CD4-positive, alpha-beta memory T cell (primary cell): Measurements from ENCODE around the gene APOC1. TPM values are rescaled to one million over a fixed set of nuclear protein-coding genes. Genes with fewer than 3 reads are reported as not detected.
"Not testable (repeated sequence)": the region's sequence is repeated elsewhere in the genome, so short reads cannot be mapped to it uniquely, and the experiment has no call there.

ENCODE experiments used
- CTCF ChIA-PET: fragments of 350-600 bp; sonication (Branson Sonifier 250); formaldehyde crosslinking; loops from one replicate; lab custom pipeline; 2021; ENCODE audit warnings: inconsistent platforms; ENCODE audit not compliant: partially characterized antibody; lab: Charles Lee
- POLR2A ChIA-PET: fragments of 350-600 bp; sonication (Branson Sonifier 250); formaldehyde crosslinking; loops from one replicate; lab custom pipeline; 2021; ENCODE audit not compliant: partially characterized antibody; lab: Charles Lee
- DNase-seq, 5 donors: peaks; one replicate each; pipeline versions ENCODE4 v3.0.0 to v3.0.0-alpha.2; 2020 to 2022; ENCODE audit warnings: mixed read lengths in 1 of 5
- H3K27ac ChIP-seq: one replicate; pipeline ENCODE4 v1.7.0; 2013; ENCODE audit warnings: low read depth, low read length
- H3K27me3 ChIP-seq: 2 replicates; pipeline ENCODE4 v1.7.0; 2013; ENCODE audit warnings: mild to moderate bottlenecking, low read length, moderate library complexity; ENCODE audit not compliant: insufficient read depth
- H3K36me3 ChIP-seq: 2 replicates; pipeline ENCODE4 v1.7.0; 2013; ENCODE audit warnings: mild to moderate bottlenecking, low read length, moderate library complexity; ENCODE audit not compliant: insufficient read depth
- H3K4me1 ChIP-seq: 2 replicates; pipeline ENCODE4 v1.7.0; 2013; ENCODE audit warnings: mild to moderate bottlenecking, low read length, moderate library complexity; ENCODE audit not compliant: insufficient read depth
- H3K4me3 ChIP-seq, 2 donors: one replicate each; pipeline ENCODE4 v1.7.0; 2013; ENCODE audit warnings: low read length in 2 of 2, mild to moderate bottlenecking in 1 of 2
- H3K9me3 ChIP-seq, 2 donors: one replicate each; pipeline ENCODE4 v1.7.0; 2013; ENCODE audit warnings: low read length in 2 of 2, control low read depth in 1 of 2; ENCODE audit not compliant: control insufficient read depth in 1 of 2
- H3K27ac Mint-ChIP-seq, 7 donors: one replicate each; pipeline ENCODE4 v1.8.0; 2020 to 2021; ENCODE audit warnings: mixed read lengths in 7 of 7, mild to moderate bottlenecking in 6 of 7, inconsistent platforms in 3 of 7, moderate library complexity in 3 of 7
- H3K27me3 Mint-ChIP-seq, 2 donors: one replicate each; pipeline ENCODE4 v1.8.0; 2020 to 2021; ENCODE audit warnings: mixed read lengths in 2 of 2
- H3K36me3 Mint-ChIP-seq, 2 donors: one replicate each; pipeline ENCODE4 v1.8.0; 2020 to 2021; ENCODE audit warnings: mixed read lengths in 2 of 2, inconsistent platforms in 1 of 2, mild to moderate bottlenecking in 1 of 2
- H3K4me1 Mint-ChIP-seq, 4 donors: one replicate each; pipeline ENCODE4 v1.8.0; 2020 to 2021; ENCODE audit warnings: mixed read lengths in 4 of 4, mild to moderate bottlenecking in 1 of 4
- H3K4me3 Mint-ChIP-seq, 8 donors: one replicate each; pipeline ENCODE4 v1.8.0; 2020 to 2021; ENCODE audit warnings: mixed read lengths in 8 of 8, mild to moderate bottlenecking in 7 of 8, moderate library complexity in 6 of 8, inconsistent platforms in 3 of 8
- H3K9me3 Mint-ChIP-seq, 8 donors: one replicate each; pipeline ENCODE4 v1.8.0; 2020 to 2021; ENCODE audit warnings: mixed read lengths in 8 of 8, mild to moderate bottlenecking in 5 of 8, inconsistent platforms in 3 of 8, moderate library complexity in 1 of 8
- intact Hi-C: fragments of 100-400 bp; cut with micrococcal nuclease; formaldehyde crosslinking; loops from one replicate; pipeline ENCODE4 v1.15.1; 2023
- polyA plus RNA-seq, 2 donors: library from polyadenylated mRNA; unstranded; fragments of 300-500 nt; fragmentation: Illumina TruSeq; gene quantifications; one replicate each; pipeline ENCODE4 v1.2.3, GENCODE V29; 2021
- total RNA-seq, 2 experiments: library from RNA; stranded (reverse); gene quantifications; one replicate each; pipeline ENCODE4 v1.2.3, GENCODE V29; 2021

Gene APOC1
- 1 to 10 TPM; 6.4 to 7.0 TPM for total RNA-seq
- polyA plus RNA-seq = not detected

DNA sequence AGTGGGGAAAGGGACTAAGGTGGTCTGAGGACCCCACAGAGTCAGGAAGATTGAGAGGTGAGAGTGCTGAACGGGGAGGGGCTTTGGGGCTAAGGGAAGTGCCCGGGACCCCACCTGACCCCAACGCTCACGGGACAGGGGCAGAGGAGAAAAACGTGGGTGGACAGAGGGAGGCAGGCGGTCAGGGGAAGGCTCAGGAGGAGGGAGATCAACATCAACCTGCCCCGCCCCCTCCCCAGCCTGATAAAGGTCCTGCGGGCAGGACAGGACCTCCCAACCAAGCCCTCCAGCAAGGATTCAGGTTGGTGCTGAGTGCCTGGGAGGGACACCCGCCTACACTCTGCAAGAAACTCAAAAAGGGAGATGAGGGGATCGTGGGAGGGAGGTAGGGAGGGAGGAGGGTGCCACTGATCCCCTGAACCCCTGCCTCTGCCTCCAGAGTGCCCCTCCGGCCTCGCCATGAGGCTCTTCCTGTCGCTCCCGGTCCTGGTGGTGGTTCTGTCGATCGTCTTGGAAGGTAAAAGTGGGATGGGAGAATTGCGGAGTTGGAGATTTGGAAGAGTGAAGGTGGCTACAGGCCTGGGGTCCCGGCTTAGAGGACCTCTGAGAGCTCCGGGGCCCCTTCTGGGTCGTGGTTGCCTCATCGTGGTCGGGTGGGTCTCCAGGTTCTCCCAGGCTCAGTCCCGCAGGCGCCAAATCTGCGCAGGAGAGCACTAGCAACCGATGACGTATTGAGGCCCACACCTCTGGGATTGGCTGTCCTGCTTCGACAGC is at the start of gene APOC1:
TSS of gene APOC1 (plus strand) at position 176 of the 774 bp plus-strand sequence. CDS start at position 460, 284 bp downstream.
- CTCF ChIA-PET = interaction anchor here (0.9 to 1.9 kb wide), 2 partner anchors 10 to 224 kb away, joined by 3 to 5 read pairs; no protein-coding TSS in a partner anchor
- Mint-ChIP-seq H3K4me3 (peak within 1 kb of the TSS; percentile 83 to 92 (median 84)), H3K27ac (peak within 1 kb of the TSS in 6 of 7 donors; percentile 2 to 78 (median 37)), H3K27me3 (peaks cover 14 to 24% of the 10 kb centered on the region in 2 donors)
- H3K9me3 ChIP-seq, H3K27ac ChIP-seq, H3K36me3 ChIP-seq, H3K27me3 ChIP-seq, POLR2A ChIA-PET, H3K4me1 ChIP-seq, H3K9me3 Mint-ChIP-seq, H3K4me1 Mint-ChIP-seq, H3K36me3 Mint-ChIP-seq: not testable (repeated sequence)
- peak; percentile 67 to 76 (median 70) for DNase-seq
- intact Hi-C loops = loop anchor here (1.0 kb wide), 1 partner anchor 41 kb away; the partner anchor contains the start of gene CLPTM1
- peak within 1 kb of the TSS; percentile 36 to 55 for H3K4me3 ChIP-seq

DNA sequence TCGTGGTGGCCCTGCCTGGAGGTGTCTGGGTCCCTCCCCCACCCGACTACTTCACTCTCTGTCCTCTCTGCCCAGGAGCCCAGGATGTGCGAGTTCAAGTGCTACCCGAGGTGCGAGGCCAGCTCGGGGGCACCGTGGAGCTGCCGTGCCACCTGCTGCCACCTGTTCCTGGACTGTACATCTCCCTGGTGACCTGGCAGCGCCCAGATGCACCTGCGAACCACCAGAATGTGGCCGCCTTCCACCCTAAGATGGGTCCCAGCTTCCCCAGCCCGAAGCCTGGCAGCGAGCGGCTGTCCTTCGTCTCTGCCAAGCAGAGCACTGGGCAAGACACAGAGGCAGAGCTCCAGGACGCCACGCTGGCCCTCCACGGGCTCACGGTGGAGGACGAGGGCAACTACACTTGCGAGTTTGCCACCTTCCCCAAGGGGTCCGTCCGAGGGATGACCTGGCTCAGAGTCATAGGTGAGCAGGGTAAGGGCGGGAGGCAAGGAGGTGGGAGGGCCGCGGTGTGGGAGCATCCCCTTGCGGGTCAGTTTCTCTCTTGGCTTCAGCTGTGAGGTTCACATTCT is 49.1 kb upstream of the APOC1 start:
- Mint-ChIP-seq H3K4me3 (no peak overlapping the region), H3K4me1 (no peaks in the 10 kb centered on the region), H3K9me3 (no peaks in the 10 kb centered on the region), H3K36me3 (no peaks in the 10 kb centered on the region), H3K27me3 (peaks cover 0 to 2% of the 10 kb centered on the region in 2 donors), H3K27ac (no peak overlapping the region)
- no peak for DNase-seq
- ChIA-PET CTCF (no interaction called here), POLR2A (no interaction called here)
- Histone ChIP-seq H3K36me3 (no peaks in the 10 kb centered on the region), H3K4me1 (no peaks in the 10 kb centered on the region), H3K27ac (no peak overlapping the region), H3K27me3 (no peaks in the 10 kb centered on the region), H3K4me3 (no peak overlapping the region), H3K9me3 (no peaks in the 10 kb centered on the region)
- intact Hi-C loops = no loop called here

DNA sequence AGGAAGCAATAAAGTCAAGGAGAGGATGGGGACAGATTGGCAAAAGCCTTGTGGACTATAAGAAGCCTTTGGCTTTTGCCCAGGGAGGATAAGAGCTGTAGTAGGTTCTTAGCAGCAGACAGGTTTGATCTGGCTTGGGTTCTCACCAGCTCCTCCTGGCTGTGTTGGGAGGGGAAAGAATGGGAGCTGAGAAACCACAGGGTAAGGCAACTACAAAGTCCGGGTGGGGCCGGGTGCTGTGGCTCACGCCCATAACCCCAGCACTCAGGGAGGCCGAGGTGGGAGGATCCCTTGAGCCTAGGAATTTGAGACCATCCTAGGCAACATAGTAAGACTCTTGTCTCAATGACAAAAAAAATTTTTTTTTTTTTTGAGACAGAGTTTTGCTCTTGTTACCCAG is 47.7 kb upstream of the APOC1 start:
- H3K9me3 Mint-ChIP-seq = no peaks in the 10 kb centered on the region
- Histone ChIP-seq H3K9me3 (no peaks in the 10 kb centered on the region), H3K4me1 (no peaks in the 10 kb centered on the region), H3K27ac (no peak overlapping the region), H3K4me3 (no peak overlapping the region), H3K27me3 (no peaks in the 10 kb centered on the region), H3K36me3 (no peaks in the 10 kb centered on the region)
- POLR2A ChIA-PET = no interaction called here
- no peak overlapping the region for H3K4me3 Mint-ChIP-seq
- no peak overlapping the region for H3K27ac Mint-ChIP-seq
- intact Hi-C loops = no loop called here
- CTCF ChIA-PET = no interaction called here
- no peaks in the 10 kb centered on the region for H3K4me1 Mint-ChIP-seq
- peaks cover 0 to 2% of the 10 kb centered on the region in 2 donors for H3K27me3 Mint-ChIP-seq
- H3K36me3 Mint-ChIP-seq = no peaks in the 10 kb centered on the region
- DNase-seq = no peak

DNA sequence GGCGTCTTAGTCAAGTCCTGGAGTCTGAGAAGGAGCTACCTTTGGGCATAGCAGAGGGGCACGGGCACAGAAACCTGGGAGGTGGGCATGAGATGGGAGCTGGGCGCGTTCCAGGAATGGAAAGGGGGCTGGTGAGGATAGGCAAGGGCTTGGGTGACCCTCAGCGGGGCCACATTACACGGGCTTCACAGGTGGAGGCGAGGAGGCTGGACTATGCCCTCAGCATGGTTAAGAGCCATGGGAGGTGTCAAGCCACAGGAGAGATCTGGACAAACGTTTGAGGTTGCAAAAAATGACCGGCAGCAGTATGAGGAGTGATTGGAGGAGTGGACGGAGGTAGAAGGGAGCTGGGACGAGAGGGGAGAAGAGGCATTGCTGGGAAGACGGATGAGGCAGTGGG is 46.8 kb upstream of the APOC1 start:
- no peaks in the 10 kb centered on the region for H3K36me3 Mint-ChIP-seq
- Histone ChIP-seq H3K27me3 (no peaks in the 10 kb centered on the region), H3K4me1 (no peaks in the 10 kb centered on the region), H3K27ac (no peak overlapping the region), H3K36me3 (no peaks in the 10 kb centered on the region), H3K9me3 (no peaks in the 10 kb centered on the region), H3K4me3 (no peak overlapping the region)
- intact Hi-C loops = no loop called here
- peaks cover 0 to 2% of the 10 kb centered on the region in 2 donors for H3K27me3 Mint-ChIP-seq
- H3K4me1 Mint-ChIP-seq = no peaks in the 10 kb centered on the region
- no peaks in the 10 kb centered on the region for H3K9me3 Mint-ChIP-seq
- ChIA-PET POLR2A (no interaction called here), CTCF (no interaction called here)
- no peak overlapping the region for H3K4me3 Mint-ChIP-seq
- H3K27ac Mint-ChIP-seq = no peak overlapping the region
- DNase-seq = no peak

DNA sequence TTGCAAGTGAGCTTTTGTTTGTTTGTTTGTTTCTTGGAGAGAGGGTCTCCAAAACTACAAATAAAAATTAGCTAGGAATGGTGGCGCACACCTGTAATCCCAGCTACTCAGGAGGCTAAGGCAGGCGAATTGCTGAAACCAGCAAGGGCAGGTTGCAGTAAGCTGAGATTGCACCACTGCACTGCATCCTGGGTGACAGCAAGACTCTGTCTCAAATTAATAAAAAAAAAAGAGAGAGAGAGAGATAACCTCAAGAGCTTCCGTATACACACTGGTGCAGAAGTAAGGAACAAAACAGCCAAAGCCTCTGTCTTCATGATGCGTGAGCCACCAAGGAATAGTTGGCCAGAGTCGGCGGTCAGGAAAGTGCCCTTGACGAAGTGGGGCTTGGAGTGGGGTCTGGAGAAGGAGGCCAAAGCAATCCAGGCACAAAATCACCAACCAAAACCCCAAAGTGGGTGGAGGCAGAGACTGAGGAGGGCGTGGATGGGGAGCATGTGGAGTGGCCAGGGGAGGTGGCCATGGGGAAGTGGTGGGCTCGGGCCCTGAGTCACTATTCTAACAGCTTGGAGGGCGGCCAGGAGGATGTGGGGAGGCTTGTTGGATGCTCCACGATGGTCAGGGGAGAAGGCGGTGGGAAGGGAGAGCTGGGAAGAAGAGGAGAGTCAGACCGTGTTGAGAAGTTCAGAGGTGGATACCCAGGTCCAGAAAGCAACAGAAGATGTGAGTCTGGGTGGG is 44.5 kb upstream of the APOC1 start:
- no peaks in the 10 kb centered on the region for H3K4me1 Mint-ChIP-seq
- no peaks in the 10 kb centered on the region for H3K4me1 ChIP-seq
- H3K27me3 Mint-ChIP-seq = peaks cover 0 to 2% of the 10 kb centered on the region in 2 donors
- H3K36me3 ChIP-seq = no peaks in the 10 kb centered on the region
- no peaks in the 10 kb centered on the region for H3K9me3 ChIP-seq
- H3K36me3 Mint-ChIP-seq = no peaks in the 10 kb centered on the region
- no peak for DNase-seq
- peak overlapping the region in 1 of 7 donors; percentile 72 for H3K27ac Mint-ChIP-seq
- no peak overlapping the region for H3K4me3 ChIP-seq
- CTCF ChIA-PET = interaction anchor here (0.7 kb wide), 1 partner anchor 42 kb away, joined by 3 read pairs; no protein-coding TSS in a partner anchor
- no peaks in the 10 kb centered on the region for H3K27me3 ChIP-seq
- H3K4me3 Mint-ChIP-seq = no peak overlapping the region
- no peaks in the 10 kb centered on the region for H3K9me3 Mint-ChIP-seq
- POLR2A ChIA-PET = no interaction called here
- no peak overlapping the region for H3K27ac ChIP-seq
- intact Hi-C loops = no loop called here

DNA sequence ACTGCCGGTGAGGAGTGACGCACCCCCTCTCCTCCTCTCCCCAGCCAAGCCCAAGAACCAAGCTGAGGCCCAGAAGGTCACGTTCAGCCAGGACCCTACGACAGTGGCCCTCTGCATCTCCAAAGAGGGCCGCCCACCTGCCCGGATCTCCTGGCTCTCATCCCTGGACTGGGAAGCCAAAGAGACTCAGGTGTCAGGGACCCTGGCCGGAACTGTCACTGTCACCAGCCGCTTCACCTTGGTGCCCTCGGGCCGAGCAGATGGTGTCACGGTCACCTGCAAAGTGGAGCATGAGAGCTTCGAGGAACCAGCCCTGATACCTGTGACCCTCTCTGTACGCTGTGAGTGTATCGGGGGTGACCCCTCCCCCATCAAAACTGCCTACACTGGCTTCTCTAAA is 42.6 kb upstream of the APOC1 start:
- intact Hi-C loops = no loop called here
- peaks cover under 1 to 9% (median 5%) of the 10 kb centered on the region in 4 donors for H3K4me1 Mint-ChIP-seq
- Histone ChIP-seq H3K4me1 (no peaks in the 10 kb centered on the region), H3K4me3 (no peak overlapping the region), H3K27ac (no peak overlapping the region), H3K36me3 (no peaks in the 10 kb centered on the region), H3K9me3 (no peaks in the 10 kb centered on the region), H3K27me3 (no peaks in the 10 kb centered on the region)
- no peak overlapping the region for H3K4me3 Mint-ChIP-seq
- no peak overlapping the region for H3K27ac Mint-ChIP-seq
- no peaks in the 10 kb centered on the region for H3K9me3 Mint-ChIP-seq
- ChIA-PET CTCF (no interaction called here), POLR2A (no interaction called here)
- no peak for DNase-seq
- no peaks in the 10 kb centered on the region for H3K27me3 Mint-ChIP-seq
- H3K36me3 Mint-ChIP-seq = no peaks in the 10 kb centered on the region

DNA sequence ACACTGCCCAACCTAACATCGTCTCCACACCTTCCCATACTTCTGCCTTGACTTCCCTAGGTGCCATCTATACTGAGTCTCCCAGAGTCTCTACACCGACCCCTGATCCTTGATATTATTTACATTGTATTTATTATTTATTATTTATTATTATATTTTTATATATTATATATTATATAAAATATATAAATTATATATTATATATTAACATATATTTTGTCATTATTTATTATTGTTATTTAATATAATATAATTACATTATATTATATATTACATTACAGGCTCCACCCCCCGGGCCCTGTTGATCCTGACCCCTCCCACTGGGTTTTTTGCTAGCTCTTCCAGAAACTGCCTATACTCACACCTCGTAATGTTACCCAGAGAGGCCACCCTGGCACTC is 41.7 kb upstream of the APOC1 start:
- Mint-ChIP-seq H3K27ac (no peak overlapping the region), H3K36me3 (no peaks in the 10 kb centered on the region), H3K4me1 (peaks cover 3 to 16% (median 11%) of the 10 kb centered on the region in 4 donors), H3K27me3 (peaks cover 0 to 1% of the 10 kb centered on the region in 2 donors), H3K4me3 (no peak overlapping the region), H3K9me3 (no peaks in the 10 kb centered on the region)
- no peak for DNase-seq
- Histone ChIP-seq H3K4me3 (no peak overlapping the region), H3K27ac (no peak overlapping the region), H3K36me3 (no peaks in the 10 kb centered on the region), H3K27me3 (no peaks in the 10 kb centered on the region), H3K4me1 (peaks cover 7% of the 10 kb centered on the region), H3K9me3 (no peaks in the 10 kb centered on the region)
- CTCF ChIA-PET = no interaction called here
- intact Hi-C loops = no loop called here
- POLR2A ChIA-PET = no interaction called here
